ENCODE data around the gene BCL2.
"Not testable (repeated sequence)": the region's sequence is repeated elsewhere in the genome, so short reads cannot be mapped to it uniquely, and the experiment has no call there.

The BCL2 gene

DNA sequence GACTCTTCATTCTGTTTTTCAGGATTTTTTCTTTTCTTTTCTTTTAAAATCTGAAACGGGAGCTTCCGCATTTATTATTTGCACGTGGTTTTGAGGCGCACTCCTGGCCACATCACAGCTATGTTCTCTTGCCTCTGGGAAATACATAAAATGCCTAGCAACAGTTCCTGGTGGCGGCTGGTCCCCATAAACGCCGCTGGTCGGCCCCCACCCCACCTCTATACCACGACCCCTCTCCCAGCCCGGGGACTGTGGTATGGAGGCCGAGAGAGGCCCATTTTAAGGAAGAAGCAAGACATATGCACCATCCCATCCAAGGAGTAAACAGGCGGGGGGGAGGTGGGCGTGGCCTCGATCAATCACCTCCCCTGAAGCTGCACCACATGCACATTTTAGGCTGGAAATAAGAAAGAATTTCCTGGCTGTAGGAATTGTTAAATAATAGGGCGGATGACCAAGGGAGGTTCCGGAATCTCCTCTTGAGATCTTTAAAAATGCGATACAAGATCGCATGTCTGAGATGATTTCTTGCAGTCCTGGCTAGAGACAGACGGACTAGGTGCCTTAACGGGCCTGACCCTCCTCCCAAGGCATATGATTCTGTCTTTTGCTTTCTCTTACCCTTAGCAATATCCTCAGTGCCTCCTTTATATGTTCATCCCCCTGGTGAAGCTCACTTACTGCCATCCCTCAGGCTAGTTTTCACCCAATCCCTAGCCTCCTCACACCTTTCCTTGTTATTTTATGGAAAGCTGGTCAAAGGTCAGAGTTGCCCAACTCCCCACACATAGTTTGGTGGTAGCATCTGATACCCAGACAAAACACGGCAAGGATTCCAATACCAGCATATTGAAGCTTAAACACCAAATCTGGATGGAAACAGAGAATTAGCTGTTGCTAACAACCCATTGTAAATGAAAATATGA, 82.4 kb downstream of the BCL2 start:
- H3K27ac ChIP-seq: peak overlapping the region; percentile 81
- ChIA-PET POLR2A (ENCODE audit: low non-redundant PET) (interaction anchor here (0.7 kb wide), 1 partner anchor 75 kb away, joined by 4 read pairs; no protein-coding TSS in a partner anchor), CTCF (interaction anchor here (0.5 to 1.1 kb wide), 2 partner anchors 86 to 130 kb away, joined by 5 to 6 read pairs; no protein-coding TSS in a partner anchor)
- TF ChIP-seq, protein P1, sequence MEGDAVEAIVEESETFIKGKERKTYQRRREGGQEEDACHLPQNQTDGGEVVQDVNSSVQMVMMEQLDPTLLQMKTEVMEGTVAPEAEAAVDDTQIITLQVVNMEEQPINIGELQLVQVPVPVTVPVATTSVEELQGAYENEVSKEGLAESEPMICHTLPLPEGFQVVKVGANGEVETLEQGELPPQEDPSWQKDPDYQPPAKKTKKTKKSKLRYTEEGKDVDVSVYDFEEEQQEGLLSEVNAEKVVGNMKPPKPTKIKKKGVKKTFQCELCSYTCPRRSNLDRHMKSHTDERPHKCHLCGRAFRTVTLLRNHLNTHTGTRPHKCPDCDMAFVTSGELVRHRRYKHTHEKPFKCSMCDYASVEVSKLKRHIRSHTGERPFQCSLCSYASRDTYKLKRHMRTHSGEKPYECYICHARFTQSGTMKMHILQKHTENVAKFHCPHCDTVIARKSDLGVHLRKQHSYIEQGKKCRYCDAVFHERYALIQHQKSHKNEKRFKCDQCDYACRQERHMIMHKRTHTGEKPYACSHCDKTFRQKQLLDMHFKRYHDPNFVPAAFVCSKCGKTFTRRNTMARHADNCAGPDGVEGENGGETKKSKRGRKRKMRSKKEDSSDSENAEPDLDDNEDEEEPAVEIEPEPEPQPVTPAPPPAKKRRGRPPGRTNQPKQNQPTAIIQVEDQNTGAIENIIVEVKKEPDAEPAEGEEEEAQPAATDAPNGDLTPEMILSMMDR (conservative IDR thresholded peaks at IDR 0.05; ENCODE audit: low read depth): no peak
- no peak for DNase-seq (ENCODE audit: low spot score)

DNA sequence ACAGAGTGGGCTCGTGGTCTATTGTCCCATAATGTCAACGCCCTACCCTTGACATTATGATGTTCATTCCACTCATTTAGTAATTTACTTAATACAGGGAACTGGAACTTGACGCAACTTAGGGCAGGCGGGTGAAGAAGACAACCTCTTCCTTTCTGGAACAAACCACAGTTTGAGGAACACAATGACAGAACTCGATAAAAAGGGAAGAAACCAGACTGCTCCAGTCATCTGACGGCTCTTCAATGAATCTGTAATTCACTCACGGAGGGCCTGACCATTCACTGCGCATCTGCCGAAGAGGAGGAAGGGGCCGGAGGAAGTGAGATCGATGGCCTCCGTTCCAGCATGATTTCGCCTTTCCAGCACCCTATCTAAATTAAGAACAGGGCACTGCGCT, 83.2 kb downstream of the BCL2 start:
- TF ChIP-seq, protein P1 (conservative IDR thresholded peaks at IDR 0.05; ENCODE audit: low read depth): no peak
- H3K27ac ChIP-seq: peak overlapping the region; percentile 81
- DNase-seq (ENCODE audit: low spot score): no peak
- POLR2A ChIA-PET (ENCODE audit: low non-redundant PET): no interaction called here
- CTCF ChIA-PET: no interaction called here

DNA sequence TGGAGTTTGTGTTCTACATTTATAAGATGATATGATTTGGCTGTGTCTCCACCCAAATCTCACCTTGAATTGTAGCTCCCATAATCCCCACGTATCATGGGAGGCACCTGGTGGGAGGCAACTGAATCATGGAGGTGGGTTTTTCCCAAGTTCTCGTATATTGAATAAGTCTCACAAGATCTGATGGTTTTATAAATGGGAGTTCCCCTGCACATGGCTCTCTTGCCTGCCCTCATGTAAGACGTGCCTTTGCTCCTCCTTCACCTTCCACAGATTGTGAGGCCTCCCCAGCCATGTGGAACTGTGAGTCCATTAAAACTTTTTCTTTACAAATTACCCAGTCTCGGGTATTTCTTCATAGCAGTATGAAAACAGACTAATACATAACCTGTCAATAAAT, 83.6 kb downstream of the BCL2 start:
- CTCF ChIA-PET: interaction anchor here (0.7 kb wide), 1 partner anchor 36 kb away, joined by 3 read pairs; no protein-coding TSS in a partner anchor
- POLR2A ChIA-PET (ENCODE audit: low non-redundant PET); DNase-seq (ENCODE audit: low spot score); H3K27ac ChIP-seq: not testable (repeated sequence)

DNA sequence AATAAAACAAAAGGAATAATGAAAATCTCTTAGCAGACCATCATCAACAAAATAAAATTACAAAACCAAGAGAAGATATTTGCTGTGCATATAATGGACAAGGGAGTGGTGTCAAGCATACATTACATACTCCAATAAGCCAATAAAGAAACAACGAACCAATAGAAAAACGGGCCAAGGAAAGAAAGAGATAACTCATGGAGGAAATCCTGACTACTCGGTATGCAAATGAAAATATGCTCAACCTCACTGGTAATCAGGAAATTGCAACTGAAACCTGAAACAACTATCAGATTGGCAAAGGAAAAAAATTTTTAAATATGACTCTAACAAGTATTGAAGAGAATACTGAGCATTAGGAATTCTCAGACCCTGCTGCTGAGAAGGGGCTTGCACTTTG, 84.7 kb downstream of the BCL2 start:
- CTCF ChIA-PET: no interaction called here
- no peak overlapping the region for H3K27ac ChIP-seq
- POLR2A ChIA-PET (ENCODE audit: low non-redundant PET): no interaction called here
- no peak for DNase-seq (ENCODE audit: low spot score)
- TF ChIP-seq, protein P1 (conservative IDR thresholded peaks at IDR 0.05; ENCODE audit: low read depth): no peak

DNA sequence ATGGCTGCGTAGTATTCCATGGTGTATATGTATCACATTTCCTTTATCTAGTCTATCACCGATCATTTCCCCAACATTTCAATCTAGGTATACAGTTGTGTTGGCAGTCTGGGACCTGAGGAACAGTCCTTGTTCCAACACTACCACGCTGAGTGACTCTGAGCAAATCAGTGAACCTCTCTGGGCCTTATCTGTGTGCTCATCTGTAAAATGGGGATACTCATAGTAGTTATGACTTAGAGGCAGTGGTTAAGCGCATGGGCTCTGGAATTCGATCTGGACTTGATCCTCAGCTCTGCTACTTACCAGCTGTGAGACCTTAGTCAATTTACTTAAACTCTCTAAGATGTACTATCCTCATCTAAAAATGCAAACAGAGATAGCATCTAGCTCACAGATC, 85.1 kb downstream of the BCL2 start:
- TF ChIP-seq, protein P1 (conservative IDR thresholded peaks at IDR 0.05; ENCODE audit: low read depth): no peak
- CTCF ChIA-PET: no interaction called here
- DNase-seq (ENCODE audit: low spot score): no peak

DNA sequence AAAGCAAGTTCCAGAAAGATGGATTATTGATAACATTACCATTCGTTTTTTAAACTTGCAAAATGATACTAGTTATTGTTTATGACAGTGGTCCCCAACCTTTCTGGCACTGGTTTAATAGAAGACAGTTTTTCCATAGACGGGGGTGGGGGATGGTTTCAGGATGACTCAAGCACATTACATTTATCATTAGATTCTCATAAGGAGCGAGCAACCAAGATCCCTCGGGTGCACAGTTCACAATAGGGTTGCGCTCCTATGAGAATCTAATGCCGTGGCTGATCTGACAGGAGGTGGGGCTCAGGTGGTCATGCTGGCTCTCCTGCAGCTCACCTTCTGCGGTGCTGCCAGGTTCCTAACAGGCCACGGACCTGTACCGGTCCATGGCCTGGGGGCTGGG, 86.2 kb downstream of the BCL2 start:
- POLR2A ChIA-PET (ENCODE audit: low non-redundant PET): no interaction called here
- TF ChIP-seq, protein P1 (conservative IDR thresholded peaks at IDR 0.05; ENCODE audit: low read depth): no peak

More for the DNA sequence above, 85.1 kb downstream of the BCL2 start:
- no peak overlapping the region for H3K27ac ChIP-seq
- POLR2A ChIA-PET (ENCODE audit: low non-redundant PET): no interaction called here

DNA sequence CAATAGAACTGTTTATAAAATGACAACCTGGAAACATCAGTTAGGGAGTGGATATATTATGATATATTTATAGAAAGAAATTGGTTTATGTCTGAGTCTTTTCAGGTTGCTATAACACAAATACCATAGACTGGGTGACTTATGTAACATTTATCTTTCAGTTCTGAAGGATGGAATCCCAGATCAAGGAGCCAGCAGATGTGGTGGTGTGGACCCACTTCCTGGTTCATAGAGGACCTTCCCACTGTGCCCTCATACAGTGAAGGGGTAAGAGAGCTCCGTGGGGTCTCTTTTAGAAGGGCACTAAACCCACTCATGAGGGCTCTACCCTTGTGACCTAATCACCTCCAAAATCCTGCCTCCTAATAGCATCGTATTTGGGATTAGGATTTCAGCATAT, 86.7 kb downstream of the BCL2 start:
- no peak for DNase-seq (ENCODE audit: low spot score)
- ChIA-PET CTCF (no interaction called here), POLR2A (ENCODE audit: low non-redundant PET) (no interaction called here)
- TF ChIP-seq, protein P1 (conservative IDR thresholded peaks at IDR 0.05; ENCODE audit: low read depth): no peak
- H3K27ac ChIP-seq: no peak overlapping the region

More for the DNA sequence above, 86.2 kb downstream of the BCL2 start:
- DNase-seq (ENCODE audit: low spot score): no peak
- H3K27ac ChIP-seq: no peak overlapping the region
- CTCF ChIA-PET: no interaction called here

Measured in RWPE1 (cell line).